ENCODE data around the gene OR10P1.

GRCh38 chr12:55658635-55659391, 22.1 kb downstream of the OR10P1 start:
- TF ChIP-seq CTCF (IDR thresholded peaks at IDR 0.05) (no peak), POLR2AphosphoS5 (IDR thresholded peaks at IDR 0.05) (no peak), EP300 (IDR thresholded peaks at IDR 0.05) (no peak)

All from esophagus muscularis mucosa (tissue), 4 donors.